HFFc6 (cell line): ENCODE data around the gene TSPAN17. TPM values are rescaled to one million over a fixed set of nuclear protein-coding genes. Genes with fewer than 3 reads are reported as not detected.

Experiments used
- DNase-seq: peaks from one replicate; pipeline ENCODE4 v3.0.0-alpha.2; 2018
- H3K27ac Mint-ChIP-seq: 2 replicates; pipeline ENCODE4 v1.8.0; 2020; ENCODE audit warnings: mild to moderate bottlenecking, mixed read lengths
- H3K27me3 Mint-ChIP-seq: 2 replicates; pipeline ENCODE4 v1.8.0; 2021; ENCODE audit warnings: mild to moderate bottlenecking, moderate library complexity, mixed read lengths; ENCODE audit not compliant: insufficient read depth
- H3K36me3 Mint-ChIP-seq: 2 replicates; pipeline ENCODE4 v1.8.0; 2021; ENCODE audit warnings: low read depth, mixed read lengths
- H3K4me1 Mint-ChIP-seq: 2 replicates; pipeline ENCODE4 v1.8.0; 2020; ENCODE audit warnings: low read depth, mixed read lengths
- H3K4me3 Mint-ChIP-seq: 2 replicates; pipeline ENCODE4 v1.8.0; 2020; ENCODE audit warnings: mild to moderate bottlenecking, moderate library complexity, mixed read lengths
- H3K9me3 Mint-ChIP-seq: 2 replicates; pipeline ENCODE4 v1.8.0; 2020; ENCODE audit warnings: mild to moderate bottlenecking, mixed read lengths
- total RNA-seq, 6 experiments: library from RNA; stranded (reverse); fragmentation: NEBNext Ultra II Directional; extraction: Animal tissue kit (Norgen Biotek cat#: 25700); gene quantifications; 2 replicates in 1 of 6; 3 replicates in 5 of 6; pipeline ENCODE4 v1.2.3, GENCODE V29; 2021
- TF ChIP-seq, protein P1 (sequence below): fragments of 200-600 bp; sonication (generic); IDR thresholded peaks from 2 replicates; pipeline ENCODE4 v1.5.0; 2021; ENCODE audit warnings: antibody characterized with exemption, mild to moderate bottlenecking

Gene TSPAN17
- total RNA-seq, 6 experiments from 2014 or later: 51.4 to 64.9 (median 57.6) TPM

DNA sequence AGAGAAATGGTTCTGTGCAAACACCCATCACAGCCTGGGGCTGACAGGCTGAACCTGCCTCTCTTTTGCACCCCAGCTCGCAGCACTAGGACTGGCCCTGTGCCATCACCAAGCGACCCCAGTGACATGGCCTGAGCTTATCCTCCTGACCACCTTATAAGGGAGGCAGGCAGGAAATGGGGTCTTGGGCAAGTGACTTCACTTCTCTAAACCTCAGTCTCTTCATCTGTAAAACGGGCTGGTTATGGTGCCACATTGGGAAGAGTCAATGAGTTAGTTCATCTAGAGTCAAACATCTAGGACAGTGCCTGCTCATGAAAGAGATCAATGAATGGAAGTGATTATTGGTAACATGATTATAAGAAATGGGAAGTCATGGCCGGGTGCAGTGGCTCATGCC is 23.1 kb upstream of the TSPAN17 start:
- H3K27me3 Mint-ChIP-seq: peaks cover 55% of the 10 kb centered on the region
- H3K4me3 Mint-ChIP-seq: no peak overlapping the region
- no peak overlapping the region for H3K27ac Mint-ChIP-seq
- H3K9me3 Mint-ChIP-seq: no peaks in the 10 kb centered on the region
- H3K4me1 Mint-ChIP-seq: peaks cover 18% of the 10 kb centered on the region
- no peak for DNase-seq
- TF ChIP-seq, protein P1, sequence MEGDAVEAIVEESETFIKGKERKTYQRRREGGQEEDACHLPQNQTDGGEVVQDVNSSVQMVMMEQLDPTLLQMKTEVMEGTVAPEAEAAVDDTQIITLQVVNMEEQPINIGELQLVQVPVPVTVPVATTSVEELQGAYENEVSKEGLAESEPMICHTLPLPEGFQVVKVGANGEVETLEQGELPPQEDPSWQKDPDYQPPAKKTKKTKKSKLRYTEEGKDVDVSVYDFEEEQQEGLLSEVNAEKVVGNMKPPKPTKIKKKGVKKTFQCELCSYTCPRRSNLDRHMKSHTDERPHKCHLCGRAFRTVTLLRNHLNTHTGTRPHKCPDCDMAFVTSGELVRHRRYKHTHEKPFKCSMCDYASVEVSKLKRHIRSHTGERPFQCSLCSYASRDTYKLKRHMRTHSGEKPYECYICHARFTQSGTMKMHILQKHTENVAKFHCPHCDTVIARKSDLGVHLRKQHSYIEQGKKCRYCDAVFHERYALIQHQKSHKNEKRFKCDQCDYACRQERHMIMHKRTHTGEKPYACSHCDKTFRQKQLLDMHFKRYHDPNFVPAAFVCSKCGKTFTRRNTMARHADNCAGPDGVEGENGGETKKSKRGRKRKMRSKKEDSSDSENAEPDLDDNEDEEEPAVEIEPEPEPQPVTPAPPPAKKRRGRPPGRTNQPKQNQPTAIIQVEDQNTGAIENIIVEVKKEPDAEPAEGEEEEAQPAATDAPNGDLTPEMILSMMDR: no peak
- H3K36me3 Mint-ChIP-seq: no peaks in the 10 kb centered on the region

DNA sequence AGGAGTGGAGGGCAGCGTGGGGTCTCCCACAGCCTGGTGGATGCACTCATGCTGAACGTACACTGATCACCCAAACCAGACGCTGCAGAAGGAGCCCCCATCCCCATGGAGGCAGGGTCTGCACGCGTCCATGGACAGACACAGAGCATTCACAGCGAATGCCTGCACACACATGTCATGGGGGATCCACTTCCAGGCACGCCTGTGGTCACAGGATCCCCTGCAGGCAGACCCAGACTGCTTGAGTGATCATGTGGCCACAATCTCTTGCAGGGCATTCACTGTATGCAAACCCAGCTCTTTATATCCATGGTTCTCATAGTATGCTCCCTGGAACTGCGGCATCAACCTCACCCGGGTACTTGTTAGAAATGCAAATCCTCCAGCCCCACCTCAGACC is 22.3 kb upstream of the TSPAN17 start:
- DNase-seq: no peak
- no peaks in the 10 kb centered on the region for H3K36me3 Mint-ChIP-seq
- TF ChIP-seq, protein P1: no peak
- peaks cover 18% of the 10 kb centered on the region for H3K4me1 Mint-ChIP-seq
- no peak overlapping the region for H3K27ac Mint-ChIP-seq
- no peaks in the 10 kb centered on the region for H3K9me3 Mint-ChIP-seq
- no peak overlapping the region for H3K4me3 Mint-ChIP-seq
- H3K27me3 Mint-ChIP-seq: peaks cover 58% of the 10 kb centered on the region

DNA sequence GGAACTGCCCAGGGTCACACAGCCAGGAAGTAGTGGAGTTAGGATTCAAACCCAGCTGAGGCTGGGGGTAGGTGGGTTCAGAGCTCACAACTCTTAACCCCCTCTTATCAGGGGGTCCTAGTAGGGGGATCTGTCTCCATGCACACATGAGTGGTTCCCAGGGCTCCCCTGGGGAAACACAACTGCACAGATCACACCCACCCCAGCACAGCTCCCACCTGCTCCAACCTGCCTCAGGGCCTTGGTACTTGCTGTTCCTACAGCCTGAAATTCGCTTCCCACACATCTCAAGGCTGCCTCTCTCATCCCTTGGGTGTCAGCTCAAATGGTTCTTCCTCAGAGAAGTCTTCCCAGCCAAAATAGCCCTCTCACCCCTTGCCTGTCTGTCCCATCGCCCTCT is 21.8 kb upstream of the TSPAN17 start:
- H3K4me1 Mint-ChIP-seq: peaks cover 14% of the 10 kb centered on the region

DNA sequence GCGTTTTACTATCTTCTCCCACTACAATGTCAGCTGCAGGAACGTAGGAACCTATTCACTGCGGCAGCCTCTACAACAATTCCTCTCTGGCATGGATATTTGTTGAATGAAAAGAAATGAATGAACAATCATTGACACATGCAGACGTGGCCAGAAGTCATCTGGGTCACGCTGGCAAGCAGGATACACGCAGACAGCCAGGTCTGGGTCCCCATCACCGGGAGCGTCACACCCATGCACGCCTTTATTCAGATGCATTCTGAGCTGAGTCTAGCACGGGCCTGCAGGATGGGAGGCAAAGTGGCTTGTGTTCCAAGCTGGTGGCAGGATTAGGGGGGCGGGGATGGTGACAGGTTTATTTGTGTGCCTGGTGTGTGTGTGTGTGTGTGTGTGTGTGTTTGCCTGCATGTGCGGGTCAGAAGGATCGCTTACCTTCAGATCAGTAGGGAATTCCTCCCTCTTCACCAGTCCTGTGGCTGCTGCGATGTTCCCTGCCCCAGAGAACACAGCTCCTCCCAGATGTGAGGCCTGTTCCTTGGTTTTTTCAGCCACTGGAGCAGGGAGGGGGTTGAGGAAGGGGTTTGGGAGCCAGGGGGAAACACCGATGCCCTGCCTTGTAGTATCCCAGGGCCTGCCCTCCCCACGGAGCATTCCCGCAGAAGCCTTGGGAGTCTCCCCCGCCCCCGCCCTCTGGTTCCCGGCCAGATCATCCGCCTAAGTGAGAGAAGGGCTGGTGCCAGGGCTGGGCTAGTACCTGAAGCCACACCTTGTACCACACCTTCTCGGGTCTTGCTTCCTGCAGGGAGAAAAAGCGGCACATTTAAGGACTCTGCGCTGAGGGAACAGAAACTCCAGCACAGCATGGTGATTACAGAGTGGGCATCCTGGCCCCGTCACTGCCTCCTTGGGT is 21.1 kb upstream of the TSPAN17 start:
- peaks cover 12% of the 10 kb centered on the region for H3K4me1 Mint-ChIP-seq
- DNase-seq: no peak
- no peaks in the 10 kb centered on the region for H3K9me3 Mint-ChIP-seq
- peaks cover 55% of the 10 kb centered on the region for H3K27me3 Mint-ChIP-seq
- H3K27ac Mint-ChIP-seq: no peak overlapping the region
- H3K36me3 Mint-ChIP-seq: no peaks in the 10 kb centered on the region
- no peak overlapping the region for H3K4me3 Mint-ChIP-seq
- TF ChIP-seq, protein P1: no peak

More for the DNA sequence above, 21.8 kb upstream of the TSPAN17 start:
- no peak overlapping the region for H3K27ac Mint-ChIP-seq
- peaks cover 54% of the 10 kb centered on the region for H3K27me3 Mint-ChIP-seq
- no peak for DNase-seq
- no peaks in the 10 kb centered on the region for H3K9me3 Mint-ChIP-seq
- TF ChIP-seq, protein P1: no peak
- H3K4me3 Mint-ChIP-seq: no peak overlapping the region
- H3K36me3 Mint-ChIP-seq: no peaks in the 10 kb centered on the region

DNA sequence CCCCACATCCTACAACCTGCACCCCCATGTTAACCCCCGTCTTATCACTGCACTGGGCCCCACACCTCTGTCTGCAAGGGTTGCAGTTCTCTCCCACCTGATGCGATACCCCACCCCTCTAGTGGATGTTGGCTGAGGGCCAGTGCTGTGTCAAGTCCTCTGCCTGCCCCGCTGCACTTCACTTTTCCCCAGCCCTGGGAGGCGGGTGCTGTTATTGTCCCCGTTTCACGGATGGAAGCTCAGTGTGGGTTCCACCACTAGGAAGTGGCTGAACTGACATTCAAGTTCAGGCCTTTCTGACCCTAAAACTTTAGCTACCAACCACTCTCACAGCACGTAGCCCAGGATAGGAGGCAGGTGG is 20.4 kb upstream of the TSPAN17 start:
- DNase-seq: no peak
- no peak overlapping the region for H3K4me3 Mint-ChIP-seq
- TF ChIP-seq, protein P1: no peak
- no peaks in the 10 kb centered on the region for H3K9me3 Mint-ChIP-seq
- H3K36me3 Mint-ChIP-seq: no peaks in the 10 kb centered on the region
- H3K27me3 Mint-ChIP-seq: peaks cover 56% of the 10 kb centered on the region
- H3K4me1 Mint-ChIP-seq: peaks cover 12% of the 10 kb centered on the region
- H3K27ac Mint-ChIP-seq: no peak overlapping the region
